SK-N-SH (cell line): ENCODE data around the gene VWA5B1. TPM values are rescaled to one million over a fixed set of nuclear protein-coding genes. Genes with fewer than 3 reads are reported as not detected.

ENCODE experiments used
- CTCF ChIA-PET: fragments of 300-600, 350-600 bp; formaldehyde crosslinking; extraction: SDS; loops from one replicate; lab custom pipeline; 2021; lab: Yijun Ruan, JAX
- POLR2A ChIA-PET: fragments of 350-600 bp; sonication (Branson Sonifier 250); formaldehyde crosslinking; extraction: SDS; loops from one replicate; lab custom pipeline; 2020; ENCODE audit warnings: antibody characterized with exemption, inconsistent platforms; lab: Yijun Ruan, JAX
- DNase-seq: peaks from one replicate; pipeline ENCODE4 v3.0.0; 2012
- H2AFZ ChIP-seq: fragments of 200-600 bp; sonication (generic); 2 replicates; pipeline ENCODE4 v1.8.1; 2016; ENCODE audit warnings: antibody characterized with exemption, mild to moderate bottlenecking, low read depth
- H3F3A ChIP-seq: fragments of 200-600 bp; sonication (generic); replicated peaks from 2 replicates; pipeline ENCODE3; 2016; ENCODE audit warnings: antibody characterized with exemption, mild to moderate bottlenecking; ENCODE audit not compliant: insufficient read depth
- H3K27ac ChIP-seq, 2 experiments: fragments of 200-500 bp in 1 of 2; fragments of 200-600 bp in 1 of 2; sonication (Bioruptor generic) in 1 of 2; sonication (generic), shearing (Covaris generic) in 1 of 2; 2 replicates each; pipeline versions ENCODE4 v1.5.1 to v1.6.1; 2014 to 2016; ENCODE audit warnings: low read depth in 2 of 2, inconsistent platforms in 1 of 2, low read length in 1 of 2, mild to moderate bottlenecking in 1 of 2, mixed read lengths in 1 of 2
- H3K27me3 ChIP-seq: fragments of 200-600 bp; sonication (generic), shearing (Covaris generic); 2 replicates; pipeline ENCODE4 v1.6.1; 2016; ENCODE audit warnings: mixed run types; ENCODE audit not compliant: insufficient read depth
- H3K36me3 ChIP-seq, 2 experiments: fragments of 200-500 bp in 1 of 2; fragments of 200-600 bp in 1 of 2; sonication (Bioruptor generic) in 1 of 2; sonication (generic) in 1 of 2; replicated peaks in 1 of 2; 2 replicates each; pipeline versions ENCODE3 to v1.5.1; 2014 to 2016; ENCODE audit warnings: low read length in 1 of 2, mild to moderate bottlenecking in 1 of 2; ENCODE audit not compliant: insufficient read depth in 2 of 2, control insufficient read depth in 1 of 2
- H3K4me1 ChIP-seq, 2 experiments: fragments of 200-500 bp in 1 of 2; fragments of 200-600 bp in 1 of 2; sonication (Bioruptor generic) in 1 of 2; sonication (generic), shearing (Covaris generic) in 1 of 2; 2 replicates each; pipeline versions ENCODE4 v1.5.1 to v1.6.1; 2014 to 2016; ENCODE audit warnings: low read depth in 1 of 2, low read length in 1 of 2, mixed run types in 1 of 2; ENCODE audit not compliant: insufficient read depth in 2 of 2, control insufficient read depth in 1 of 2
- H3K4me2 ChIP-seq: fragments of 200-600 bp; sonication (generic), shearing (Covaris generic); 2 replicates; pipeline ENCODE4 v1.6.1; 2017; ENCODE audit warnings: mixed run types
- H3K4me3 ChIP-seq, 2 experiments: fragments of 200-500 bp in 1 of 2; fragments of 200-600 bp in 1 of 2; sonication (Bioruptor generic) in 1 of 2; sonication (generic), shearing (Covaris generic) in 1 of 2; 2 replicates each; pipeline versions ENCODE4 v1.5.1 to v1.8.1; 2014 to 2016; ENCODE audit warnings: low read depth in 2 of 2, inconsistent platforms in 1 of 2, low read length in 1 of 2, mild to moderate bottlenecking in 1 of 2, mixed read lengths in 1 of 2, moderate library complexity in 1 of 2
- H3K79me2 ChIP-seq: fragments of 200-600 bp; sonication (generic); 2 replicates; pipeline ENCODE4 v1.8.1; 2017; ENCODE audit warnings: mild to moderate bottlenecking; ENCODE audit not compliant: insufficient read depth
- H3K9ac ChIP-seq: fragments of 200-600 bp; sonication (generic); 2 replicates; pipeline ENCODE4 v1.6.1; 2017; ENCODE audit warnings: mixed run types
- H3K9me2 ChIP-seq: fragments of 200-600 bp; sonication (generic); 2 replicates; pipeline ENCODE4 v1.6.1; 2017; ENCODE audit warnings: mixed run types
- H3K9me3 ChIP-seq: fragments of 200-600 bp; sonication (generic); 2 replicates; pipeline ENCODE4 v1.6.1; 2017; ENCODE audit warnings: mixed run types, mild to moderate bottlenecking, moderate library complexity
- H4K20me1 ChIP-seq: fragments of 200-600 bp; sonication (generic); 2 replicates; pipeline ENCODE4 v1.6.1; 2017; ENCODE audit warnings: mild to moderate bottlenecking, mixed run types; ENCODE audit not compliant: insufficient read depth
- CHD2 ChIP-seq: fragments of 150-350 bp; IDR thresholded peaks from 2 replicates; pipeline ENCODE4 v1.6.1; 2018; ENCODE audit warnings: low read length; ENCODE audit not compliant: partially characterized antibody
- ELF1 ChIP-seq: IDR thresholded peaks from 2 replicates; pipeline ENCODE4 v1.4.0; 2012
- EP300 ChIP-seq, 2 experiments: IDR thresholded peaks; 2 replicates each; pipeline versions ENCODE4 v1.4.0 to v1.6.1; 2012; ENCODE audit warnings: borderline replicate concordance in 1 of 2, low read depth in 1 of 2, low read length in 1 of 2
- EZH2phosphoT487 ChIP-seq: fragments of 200-600 bp; sonication (generic); IDR thresholded peaks from 2 replicates; pipeline ENCODE4 v1.6.1; 2017; ENCODE audit warnings: low read depth, mixed run types, mild to moderate bottlenecking, antibody characterized with exemption, moderate library complexity, borderline replicate concordance
- FOXM1 ChIP-seq: IDR thresholded peaks from 2 replicates; pipeline ENCODE4 v1.4.0; 2012; ENCODE audit warnings: low read depth, mild to moderate bottlenecking
- GATA2 ChIP-seq: sonication (generic); formaldehyde crosslinking; IDR thresholded peaks from 2 replicates; pipeline ENCODE4 v1.5.0; 2020; ENCODE audit warnings: mild to moderate bottlenecking, missing genetic modification reagents
- MXI1 ChIP-seq: IDR thresholded peaks from 2 replicates; pipeline ENCODE4 v1.6.1; 2012; ENCODE audit warnings: mild to moderate bottlenecking, low read depth, low read length, improper control_type of control experiment
- REST ChIP-seq: IDR thresholded peaks from 2 replicates; pipeline ENCODE4 v1.6.1; 2012; ENCODE audit warnings: mild to moderate bottlenecking, low read depth, low read length, moderate library complexity
- SMC3 ChIP-seq: IDR thresholded peaks from 2 replicates; pipeline ENCODE4 v1.6.1; 2012; ENCODE audit warnings: low read depth, low read length, improper control_type of control experiment
- TEAD4 ChIP-seq: IDR thresholded peaks from 2 replicates; pipeline ENCODE4 v1.4.0; 2012; ENCODE audit warnings: mild to moderate bottlenecking, borderline replicate concordance; ENCODE audit not compliant: insufficient read depth
- USF1 ChIP-seq: IDR thresholded peaks from 2 replicates; pipeline ENCODE4 v1.4.0; 2012; ENCODE audit warnings: low read depth, borderline replicate concordance
- USF2 ChIP-seq: fragments of 150-350 bp; IDR thresholded peaks from 2 replicates; pipeline ENCODE4 v1.6.1; 2017; ENCODE audit warnings: antibody characterized with exemption, low read length, low read depth, borderline replicate concordance
- ZBTB33 ChIP-seq: IDR thresholded peaks from 2 replicates; pipeline ENCODE4 v1.4.0; 2012; ENCODE audit warnings: low read depth, borderline replicate concordance
- WGBS: methylation state at CpG from one replicate; pipeline ENCODE4 v1.1.6; 2017; ENCODE audit warnings: low lambda C conversion rate; 5-methylcytosine and 5-hydroxymethylcytosine counted together
- polyA plus RNA-seq, 3 experiments: library from polyadenylated mRNA; depleted of rRNA; stranded (reverse); fragments of >200 nt; gene quantifications; 2 replicates each; pipeline ENCODE4 v1.2.3, GENCODE V29; 2012

Gene VWA5B1
- polyA plus RNA-seq, 1 of the 3 experiments (the other 2 are of a cell fraction) = not detected

GRCh38 chr1:20280906-20281305 is 9.8 kb upstream of the VWA5B1 start:
- H3K79me2 ChIP-seq = no peaks in the 10 kb centered on the region
- POLR2A ChIA-PET = no interaction called here
- H3F3A ChIP-seq = no peaks in the 10 kb centered on the region
- H3K9me3 ChIP-seq = no peaks in the 10 kb centered on the region
- H3K36me3 ChIP-seq = no peaks in the 10 kb centered on the region
- 39% methylated on average over 6 of the region's 6 CpGs for WGBS
- H3K4me1 ChIP-seq = peaks cover 0 to 22% of the 10 kb centered on the region in 2 experiments; a peak in 1 of 4 replicates
- H3K9ac ChIP-seq = no peak overlapping the region
- CTCF ChIA-PET = interaction anchor here (1.2 to 2.0 kb wide), 4 partner anchors 9 to 90 kb away, joined by 3 to 11 read pairs (median 6); no protein-coding TSS in a partner anchor
- H3K9me2 ChIP-seq = no peaks in the 10 kb centered on the region
- no peak overlapping the region for H2AFZ ChIP-seq
- no peak overlapping the region for H3K4me3 ChIP-seq
- DNase-seq = no peak
- H4K20me1 ChIP-seq = no peaks in the 10 kb centered on the region
- TF ChIP-seq REST = no peak
- no peak for TF ChIP-seq ZBTB33
- TF ChIP-seq MXI1 = no peak
- TF ChIP-seq USF2 = no peak
- TF ChIP-seq TEAD4 = no peak
- no peak for TF ChIP-seq GATA2 (CRISPR knock-in tag)
- no peak for TF ChIP-seq ELF1
- TF ChIP-seq EZH2phosphoT487 = no peak
- TF ChIP-seq FOXM1 = no peak
- no peak for TF ChIP-seq EP300 (IDR thresholded peaks at IDR 0.05; ENCODE audit: borderline replicate concordance in 1 of 2, low read depth in 1 of 2, low read length in 1 of 2)
- no peak for TF ChIP-seq USF1
- TF ChIP-seq CHD2 = no peak
- no peak for TF ChIP-seq SMC3
- peaks cover 8% of the 10 kb centered on the region; the same call in 1 of the 2 replicates for H3K27me3 ChIP-seq
- H3K27ac ChIP-seq = no peak overlapping the region
- H3K4me2 ChIP-seq = no peak overlapping the region
